Naive B cell (primary cell): Measurements from ENCODE around the gene GTF3C5. TPM values are rescaled to one million over a fixed set of nuclear protein-coding genes. Genes with fewer than 3 reads are reported as not detected.
"Not testable (repeated sequence)": the region's sequence is repeated elsewhere in the genome, so short reads cannot be mapped to it uniquely, and the experiment has no call there.

Source experiments
- ATAC-seq, 2 donors: fragments of 150-1000 bp; cut with Tn5 transposase; 2 replicates each; pipeline ENCODE4 v1.10.0; 2021; ENCODE audit warnings: low read depth in 2 of 2, mild to moderate bottlenecking in 2 of 2, moderate library complexity in 2 of 2
- DNase-seq: peaks from one replicate; pipeline ENCODE4 v3.0.0; 2022
- H3K27ac Mint-ChIP-seq, 6 donors: one replicate each; pipeline ENCODE4 v1.8.0; 2020 to 2022; ENCODE audit warnings: mild to moderate bottlenecking in 6 of 6, mixed read lengths in 6 of 6, moderate library complexity in 5 of 6, inconsistent platforms in 2 of 6
- H3K27me3 Mint-ChIP-seq, 3 donors: one replicate each; pipeline ENCODE4 v1.8.0; 2021 to 2022; ENCODE audit warnings: mixed read lengths in 3 of 3, mild to moderate bottlenecking in 1 of 3
- H3K36me3 Mint-ChIP-seq, 2 donors: one replicate each; pipeline ENCODE4 v1.8.0; 2020 to 2022; ENCODE audit warnings: mixed read lengths in 2 of 2, inconsistent platforms in 1 of 2, mild to moderate bottlenecking in 1 of 2
- H3K4me1 Mint-ChIP-seq, 3 donors: one replicate each; pipeline ENCODE4 v1.8.0; 2020 to 2022; ENCODE audit warnings: mixed read lengths in 3 of 3, inconsistent platforms in 1 of 3, mild to moderate bottlenecking in 1 of 3, moderate library complexity in 1 of 3
- H3K4me3 Mint-ChIP-seq, 8 donors: one replicate each; pipeline ENCODE4 v1.8.0; 2020 to 2022; ENCODE audit warnings: mild to moderate bottlenecking in 8 of 8, mixed read lengths in 8 of 8, moderate library complexity in 8 of 8, inconsistent platforms in 2 of 8
- H3K9me3 Mint-ChIP-seq, 7 donors: one replicate each; pipeline ENCODE4 v1.8.0; 2020 to 2022; ENCODE audit warnings: mixed read lengths in 7 of 7, mild to moderate bottlenecking in 5 of 7, inconsistent platforms in 2 of 7, moderate library complexity in 1 of 7
- polyA plus RNA-seq, 6 donors: library from polyadenylated mRNA; unstranded; fragments of 300-500 nt; fragmentation: Illumina TruSeq; gene quantifications; one replicate each; pipeline ENCODE4 v1.2.3, GENCODE V29; 2021; ENCODE audit warnings: low read depth in 6 of 6

The GTF3C5 gene
- polyA plus RNA-seq, 6 donors from 2014 or later: 22.3 to 44.2 (median 32.7) TPM

DNA sequence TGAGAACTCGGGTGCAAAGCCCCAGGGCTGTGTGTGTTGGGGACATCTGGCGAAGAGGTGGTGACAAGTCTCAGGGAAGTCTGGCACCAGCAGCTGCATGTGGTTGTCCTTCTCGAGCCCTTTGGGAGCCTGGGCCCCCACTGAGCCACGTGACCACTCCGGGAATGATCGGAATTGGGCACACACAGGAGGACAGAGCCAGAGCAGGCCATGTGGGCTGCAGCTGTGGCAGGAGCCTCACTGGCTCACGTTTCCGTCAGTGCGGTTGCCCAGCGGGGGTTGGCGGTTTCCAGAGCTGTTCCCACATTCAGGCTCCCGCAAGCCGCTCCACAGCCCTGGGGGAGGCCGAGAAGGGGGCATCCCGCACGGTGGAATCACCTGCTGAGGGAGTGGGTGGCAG lies 24.2 kb downstream of the GTF3C5 start:
- Mint-ChIP-seq H3K4me1 (peaks cover 17 to 22% (median 19%) of the 10 kb centered on the region in 3 donors), H3K27me3 (no peaks in the 10 kb centered on the region), H3K36me3 (peaks cover 0 to 47% of the 10 kb centered on the region in 2 donors), H3K27ac (no peak overlapping the region), H3K4me3 (no peak overlapping the region), H3K9me3 (no peaks in the 10 kb centered on the region)
- ATAC-seq: no peak
- no peak for DNase-seq

DNA sequence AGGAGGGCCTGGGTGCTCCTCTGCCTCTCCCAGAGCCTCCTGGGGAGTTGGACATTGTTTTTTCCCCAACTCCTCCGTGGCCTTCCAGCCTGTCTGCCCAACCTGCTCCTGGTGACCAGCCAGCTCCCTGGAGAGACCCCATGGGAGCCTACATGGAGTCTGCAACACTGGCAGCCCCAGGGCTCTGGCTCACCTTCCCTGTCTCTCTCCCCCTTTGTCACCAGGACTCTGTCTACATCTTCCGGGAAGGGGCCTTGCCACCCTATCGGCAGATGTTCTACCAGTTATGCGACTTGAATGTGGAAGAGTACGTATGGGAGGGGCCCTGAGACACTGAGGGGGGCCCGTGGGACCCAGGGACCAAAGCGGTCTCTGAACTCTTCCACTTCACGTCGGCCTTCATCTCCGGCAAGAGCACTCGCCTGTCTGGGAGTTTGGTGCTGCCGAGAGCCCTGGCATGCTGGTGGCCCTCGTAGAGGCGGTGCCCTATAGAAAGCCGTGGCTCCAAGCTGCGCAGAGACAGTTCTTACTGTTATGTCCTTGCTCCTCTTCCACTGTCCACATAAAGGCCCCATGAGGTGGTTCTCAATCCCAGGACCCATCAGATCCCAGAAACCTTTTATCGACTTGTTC lies 25.1 kb downstream of the GTF3C5 start:
- H3K4me3 Mint-ChIP-seq: no peak overlapping the region

GRCh38 chr9:133056533-133056932 lies 25.7 kb downstream of the GTF3C5 start:
- peaks cover 23 to 30% (median 30%) of the 10 kb centered on the region in 3 donors for H3K4me1 Mint-ChIP-seq
- no peaks in the 10 kb centered on the region for H3K9me3 Mint-ChIP-seq
- H3K27ac Mint-ChIP-seq: peak overlapping the region in 1 of 6 donors; percentile 60
- peaks cover 0 to 42% of the 10 kb centered on the region in 2 donors for H3K36me3 Mint-ChIP-seq
- peak overlapping the region in 1 of 8 donors; percentile 81 for H3K4me3 Mint-ChIP-seq
- no peaks in the 10 kb centered on the region for H3K27me3 Mint-ChIP-seq
- ATAC-seq: no peak
- DNase-seq: no peak

More for the DNA sequence above, 25.1 kb downstream of the GTF3C5 start:
- Mint-ChIP-seq H3K9me3 (no peaks in the 10 kb centered on the region), H3K4me1 (peaks cover 23 to 26% (median 26%) of the 10 kb centered on the region in 3 donors), H3K27me3 (no peaks in the 10 kb centered on the region), H3K36me3 (peaks cover 0 to 43% of the 10 kb centered on the region in 2 donors), H3K27ac (peak overlapping the region in 2 of 6 donors; percentile 51 to 60)
- DNase-seq (no peak), ATAC-seq (no peak)

DNA sequence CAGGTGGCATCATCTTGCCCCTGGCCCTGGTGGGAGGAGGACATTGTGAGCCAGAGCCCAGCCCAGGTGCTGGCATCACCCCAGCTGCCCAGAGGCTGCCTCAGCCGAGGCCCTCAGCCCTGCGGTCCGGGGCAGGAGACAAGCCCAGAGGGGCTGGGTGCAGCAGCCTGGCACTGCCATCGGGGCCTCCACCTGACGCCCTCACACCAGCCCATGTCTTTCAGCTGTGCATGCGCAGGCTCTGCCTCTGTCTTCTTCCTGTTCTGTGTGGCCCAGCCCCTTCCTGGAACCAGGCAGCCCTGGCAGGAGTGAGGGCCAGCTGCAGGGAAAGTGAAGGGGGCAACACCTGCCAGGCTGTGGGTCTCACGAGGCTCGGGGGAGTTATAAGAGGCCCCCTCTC lies 26.2 kb downstream of the GTF3C5 start:
- Mint-ChIP-seq H3K9me3 (no peaks in the 10 kb centered on the region), H3K4me3 (no peak overlapping the region), H3K36me3 (peaks cover 0 to 38% of the 10 kb centered on the region in 2 donors), H3K27ac (no peak overlapping the region), H3K27me3 (no peaks in the 10 kb centered on the region), H3K4me1 (peaks cover 23 to 30% (median 30%) of the 10 kb centered on the region in 3 donors)
- DNase-seq (no peak), ATAC-seq (no peak)

GRCh38 chr9:133057553-133057952 lies 26.8 kb downstream of the GTF3C5 start:
- H3K36me3 Mint-ChIP-seq: peaks cover 0 to 32% of the 10 kb centered on the region in 2 donors
- H3K27ac Mint-ChIP-seq: peak overlapping the region in 1 of 6 donors; percentile 73
- peaks cover 23 to 30% (median 27%) of the 10 kb centered on the region in 3 donors for H3K4me1 Mint-ChIP-seq

GRCh38 chr9:133058071-133058470 lies 27.3 kb downstream of the GTF3C5 start:
- no peaks in the 10 kb centered on the region for H3K9me3 Mint-ChIP-seq
- ATAC-seq (no peak), DNase-seq (no peak)
- peaks cover 0 to 30% of the 10 kb centered on the region in 2 donors for H3K36me3 Mint-ChIP-seq
- H3K27ac Mint-ChIP-seq: no peak overlapping the region
- H3K27me3 Mint-ChIP-seq: no peaks in the 10 kb centered on the region
- peaks cover 23 to 30% (median 27%) of the 10 kb centered on the region in 3 donors for H3K4me1 Mint-ChIP-seq
- H3K4me3 Mint-ChIP-seq: no peak overlapping the region

More at GRCh38 chr9:133057553-133057952, 26.8 kb downstream of the GTF3C5 start:
- ATAC-seq (no peak), DNase-seq (no peak)
- no peaks in the 10 kb centered on the region for H3K27me3 Mint-ChIP-seq
- no peak overlapping the region for H3K4me3 Mint-ChIP-seq
- H3K9me3 Mint-ChIP-seq: no peaks in the 10 kb centered on the region

DNA sequence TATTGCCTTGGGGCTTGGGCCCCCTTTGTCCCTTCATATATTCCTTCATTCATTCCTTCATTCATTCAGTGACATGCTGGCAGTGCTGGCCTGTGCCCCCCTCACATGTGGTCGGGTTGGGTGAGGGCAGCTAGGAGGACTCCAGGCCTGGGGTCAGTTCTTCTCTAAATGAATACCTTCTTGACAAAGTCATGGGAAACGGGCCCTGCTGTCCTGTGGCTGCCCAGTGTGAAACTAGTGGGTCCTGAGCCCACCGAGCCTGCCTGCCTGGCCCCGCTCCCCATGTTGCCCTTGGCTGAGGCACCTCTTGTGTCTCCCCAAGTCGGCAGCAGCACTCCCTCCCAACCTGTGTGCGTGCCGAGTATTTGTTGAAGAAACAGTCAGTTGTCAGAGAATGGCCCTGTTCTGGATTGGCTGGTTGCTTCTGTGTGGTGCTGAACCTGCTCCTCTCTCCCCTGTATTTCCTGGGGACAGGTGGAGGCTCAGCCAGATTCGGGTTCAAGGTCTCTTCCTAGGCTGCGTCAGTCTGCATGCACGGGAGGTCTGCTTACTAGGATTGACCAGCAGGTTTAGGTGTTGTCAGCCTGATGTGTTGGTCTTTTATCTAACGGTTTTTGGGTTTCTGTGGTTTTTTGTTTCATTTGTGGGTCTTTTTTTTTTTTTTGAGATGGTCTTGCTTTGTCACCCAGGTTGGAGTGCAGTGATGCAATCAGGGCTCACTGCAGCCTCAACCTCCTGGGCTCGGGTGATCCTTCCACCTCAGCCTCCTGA lies 27.9 kb downstream of the GTF3C5 start:
- Mint-ChIP-seq H3K4me1 (peaks cover 23 to 30% (median 27%) of the 10 kb centered on the region in 3 donors), H3K27me3 (no peaks in the 10 kb centered on the region), H3K4me3 (peak overlapping the region in 1 of 8 donors; percentile 35), H3K36me3 (peaks cover 0 to 27% of the 10 kb centered on the region in 2 donors), H3K27ac (peak overlapping the region in 1 of 6 donors; percentile 82), H3K9me3 (no peaks in the 10 kb centered on the region)
- DNase-seq (no peak), ATAC-seq (no peak)

GRCh38 chr9:133059623-133060022 lies 28.8 kb downstream of the GTF3C5 start:
- peaks cover 0 to 21% of the 10 kb centered on the region in 2 donors for H3K36me3 Mint-ChIP-seq
- peak overlapping the region in 4 of 8 donors; percentile 9 to 58 (median 25) for H3K4me3 Mint-ChIP-seq
- H3K27ac Mint-ChIP-seq: peak overlapping the region in 1 of 6 donors; percentile 39
- ATAC-seq (no peak), DNase-seq (no peak)
- H3K4me1 Mint-ChIP-seq: peaks cover 23 to 30% (median 27%) of the 10 kb centered on the region in 3 donors
- H3K9me3 Mint-ChIP-seq: no peaks in the 10 kb centered on the region
- H3K27me3 Mint-ChIP-seq: no peaks in the 10 kb centered on the region

DNA sequence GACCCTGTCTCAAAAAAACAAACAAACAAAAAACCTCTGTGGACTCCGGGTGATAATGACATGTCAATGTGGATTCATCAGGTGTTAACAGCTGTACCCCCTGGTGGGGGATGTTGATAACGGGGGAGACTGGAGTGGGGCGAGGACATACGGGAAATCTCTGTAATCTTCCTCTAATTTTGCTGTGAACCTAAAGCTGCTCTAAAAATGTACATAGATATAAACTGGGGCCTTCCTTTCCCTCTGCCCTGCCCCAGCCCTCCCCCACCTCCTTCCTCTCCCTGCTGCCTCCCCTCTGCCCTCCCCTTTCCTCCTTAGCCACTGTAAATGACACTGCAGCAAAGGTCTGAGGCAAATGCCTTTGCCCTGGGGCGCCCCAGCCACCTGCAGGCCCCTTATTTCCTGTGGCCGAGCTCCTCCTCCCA lies 29.6 kb downstream of the GTF3C5 start:
- peak overlapping the region in 1 of 8 donors; percentile 32 for H3K4me3 Mint-ChIP-seq
- peaks cover 0 to 20% of the 10 kb centered on the region in 2 donors for H3K36me3 Mint-ChIP-seq
- ATAC-seq: peak; percentile 32 to 41
- H3K27me3 Mint-ChIP-seq: no peaks in the 10 kb centered on the region
- peak overlapping the region in 1 of 6 donors; percentile 41 for H3K27ac Mint-ChIP-seq
- no peak for DNase-seq
- H3K9me3 Mint-ChIP-seq: no peaks in the 10 kb centered on the region
- H3K4me1 Mint-ChIP-seq: peaks cover 23 to 30% (median 27%) of the 10 kb centered on the region in 3 donors

DNA sequence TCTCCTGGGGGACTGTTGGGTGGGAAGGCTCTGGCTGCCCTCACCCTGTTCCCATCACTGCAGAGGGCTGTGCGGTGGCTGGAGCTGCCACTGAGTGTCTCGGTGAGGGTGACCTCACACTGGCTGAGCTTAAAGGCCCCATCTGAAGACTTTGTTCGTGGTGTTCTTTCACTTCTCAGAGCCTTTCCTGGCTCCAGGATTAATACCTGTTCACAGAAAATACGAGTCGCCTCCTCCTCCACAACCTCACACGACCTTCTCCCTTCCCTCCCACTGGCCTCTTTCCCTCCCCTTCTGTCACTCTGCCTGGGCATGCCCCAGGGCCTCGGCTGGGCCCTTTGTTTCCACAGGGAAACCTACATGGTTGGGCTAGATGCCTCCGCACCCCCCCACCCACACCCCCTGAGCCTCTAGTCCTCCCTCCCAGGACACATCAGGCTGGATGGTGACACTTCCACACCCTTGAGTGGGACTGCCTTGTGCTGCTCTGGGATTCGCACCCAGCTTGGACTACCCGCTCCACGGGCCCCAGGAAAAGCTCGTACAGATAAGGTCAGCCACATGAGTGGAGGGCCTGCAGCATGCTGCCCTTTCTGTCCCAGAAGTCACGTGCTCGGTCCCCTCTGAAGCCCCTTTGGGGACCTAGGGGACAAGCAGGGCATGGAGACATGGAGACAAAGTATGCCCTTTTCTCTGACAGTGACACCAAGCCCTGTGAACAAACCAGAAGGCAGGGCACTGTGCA lies 30.4 kb downstream of the GTF3C5 start:
- Mint-ChIP-seq H3K4me3 (peak overlapping the region in 1 of 8 donors; percentile 41), H3K36me3 (peaks cover 0 to 12% of the 10 kb centered on the region in 2 donors), H3K4me1 (peaks cover 22 to 30% (median 27%) of the 10 kb centered on the region in 3 donors)
- not testable (repeated sequence) for DNase-seq, H3K27me3 Mint-ChIP-seq, ATAC-seq, H3K27ac Mint-ChIP-seq, H3K9me3 Mint-ChIP-seq

DNA sequence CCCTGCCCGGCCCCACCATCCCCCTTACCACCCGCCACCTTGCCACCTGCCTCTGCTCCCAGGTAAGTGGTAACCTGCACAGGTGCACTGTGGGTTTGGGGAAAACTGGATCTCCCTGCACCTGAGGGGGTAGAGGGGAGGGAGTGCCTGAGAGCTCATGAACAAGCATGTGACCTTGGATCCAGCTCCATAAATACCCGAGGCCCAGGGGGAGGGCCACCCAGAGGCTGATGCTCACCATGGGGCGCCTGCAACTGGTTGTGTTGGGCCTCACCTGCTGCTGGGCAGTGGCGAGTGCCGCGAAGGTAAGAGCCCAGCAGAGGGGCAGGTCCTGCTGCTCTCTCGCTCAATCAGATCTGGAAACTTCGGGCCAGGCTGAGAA lies 31.0 kb downstream of the GTF3C5 start, which contains the start of gene CEL:
TSS of gene CEL (plus strand) at position 218 of the 382 bp plus-strand sequence. CDS start at position 240, 22 bp downstream.
- not testable (repeated sequence) for DNase-seq, H3K27me3 Mint-ChIP-seq, H3K9me3 Mint-ChIP-seq, ATAC-seq, H3K27ac Mint-ChIP-seq, H3K36me3 Mint-ChIP-seq
- peak within 1 kb of the TSS in 1 of 8 donors; percentile 41 for H3K4me3 Mint-ChIP-seq
- H3K4me1 Mint-ChIP-seq: peaks cover 17 to 30% (median 27%) of the 10 kb centered on the region in 3 donors

DNA sequence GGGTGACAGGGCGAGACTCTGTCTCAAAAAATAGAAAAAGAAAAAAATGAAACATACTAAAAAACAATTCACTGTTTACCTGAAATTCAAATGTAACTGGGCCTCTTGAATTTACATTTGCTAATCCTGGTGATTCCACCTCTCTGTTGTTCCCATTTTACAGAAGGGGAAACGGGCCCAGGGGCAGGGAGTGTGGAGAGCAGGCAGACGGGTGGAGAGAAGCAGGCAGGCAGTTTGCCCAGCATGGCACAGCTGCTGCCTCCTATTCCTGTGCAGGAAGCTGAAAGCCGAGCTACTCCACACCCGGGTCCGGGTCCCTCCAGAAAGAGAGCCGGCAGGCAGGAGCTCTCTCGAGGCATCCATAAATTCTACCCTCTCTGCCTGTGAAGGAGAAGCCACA lies 31.8 kb downstream of the GTF3C5 start:
- not testable (repeated sequence) for H3K27me3 Mint-ChIP-seq, DNase-seq, H3K4me3 Mint-ChIP-seq, H3K27ac Mint-ChIP-seq, ATAC-seq, H3K9me3 Mint-ChIP-seq, H3K36me3 Mint-ChIP-seq
- peaks cover 17 to 30% (median 27%) of the 10 kb centered on the region in 3 donors for H3K4me1 Mint-ChIP-seq

DNA sequence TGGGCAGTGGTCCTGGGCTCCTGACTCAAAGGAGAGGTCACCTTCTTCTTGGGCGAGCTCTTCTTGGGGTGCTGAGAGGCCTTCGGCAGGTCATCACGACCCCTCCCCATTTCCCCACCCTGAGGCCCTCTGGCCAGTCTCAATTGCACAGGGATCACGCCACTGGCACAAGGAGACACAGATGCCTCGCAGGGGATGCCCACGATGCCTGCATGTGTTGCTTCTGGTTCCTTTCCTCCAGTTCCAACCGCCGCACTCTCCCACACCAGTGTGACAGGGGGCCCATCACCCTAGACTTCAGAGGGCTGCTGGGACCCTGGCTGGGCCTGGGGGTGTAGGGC lies 32.3 kb downstream of the GTF3C5 start:
- H3K27me3 Mint-ChIP-seq: no peaks in the 10 kb centered on the region
- no peaks in the 10 kb centered on the region for H3K9me3 Mint-ChIP-seq
- ATAC-seq (no peak), DNase-seq (no peak)
- peaks cover 17 to 30% (median 25%) of the 10 kb centered on the region in 3 donors for H3K4me1 Mint-ChIP-seq
- H3K27ac Mint-ChIP-seq: peak overlapping the region in 1 of 6 donors; percentile 69
- H3K36me3 Mint-ChIP-seq: peaks cover 0 to 4% of the 10 kb centered on the region in 2 donors
- no peak overlapping the region for H3K4me3 Mint-ChIP-seq
